Ovary (tissue), 3 donors: ENCODE data around the gene ANKFN1.

Experiments
- EP300 ChIP-seq: sonication (generic); formaldehyde crosslinking; IDR thresholded peaks from one replicate; pipeline ENCODE4 v1.6.1; 2017; ENCODE audit warnings: antibody characterized with exemption
- POLR2A ChIP-seq: fragments of 450-650 bp; IDR thresholded peaks from one replicate; pipeline ENCODE4 v1.6.1; 2017; ENCODE audit warnings: antibody characterized with exemption, mild to moderate bottlenecking, moderate library complexity
- TF ChIP-seq, protein P1 (sequence below), 3 donors: fragments of 450-650 bp in 2 of 3; fragments of 200-600 bp in 1 of 3; IDR thresholded peaks; one replicate each; pipeline versions ENCODE4 v1.5.1 to v1.8.0; 2016 to 2022; ENCODE audit warnings: antibody characterized with exemption in 3 of 3, mild to moderate bottlenecking in 1 of 3
- donor health status: DM: no; HTN: no; CAD: no.

DNA sequence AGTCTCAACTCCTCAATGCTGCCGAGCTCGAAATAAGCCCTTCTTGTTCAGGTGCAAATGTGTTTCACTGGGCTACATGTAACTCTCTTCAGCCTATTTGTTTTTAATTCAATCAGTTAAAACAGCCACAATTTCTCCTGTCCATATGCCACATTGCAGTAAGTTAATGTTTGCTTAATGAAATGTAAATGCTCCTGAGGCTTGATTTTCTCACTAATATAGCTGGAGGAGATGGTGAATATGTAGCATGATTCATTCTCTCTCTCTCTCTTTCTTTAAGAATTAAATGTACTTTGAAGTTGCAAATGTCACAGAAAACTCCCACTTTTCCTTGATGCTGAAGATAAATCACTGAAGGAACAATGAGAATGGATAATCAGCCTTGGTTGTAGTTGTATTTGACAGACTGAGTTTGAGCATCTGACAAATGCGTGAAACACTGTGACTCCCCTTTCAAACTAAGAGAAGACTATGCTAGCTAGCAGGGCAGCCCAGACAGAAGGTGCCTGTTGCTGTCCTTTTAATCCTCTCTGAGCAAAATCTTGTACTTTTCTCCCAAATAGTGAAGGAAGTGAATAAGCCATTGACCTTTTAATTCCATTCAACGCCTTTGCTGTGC lies 161.8 kb downstream of the ANKFN1 start:
- TF ChIP-seq EP300 (no peak), POLR2A (no peak)
- TF ChIP-seq, protein P1, sequence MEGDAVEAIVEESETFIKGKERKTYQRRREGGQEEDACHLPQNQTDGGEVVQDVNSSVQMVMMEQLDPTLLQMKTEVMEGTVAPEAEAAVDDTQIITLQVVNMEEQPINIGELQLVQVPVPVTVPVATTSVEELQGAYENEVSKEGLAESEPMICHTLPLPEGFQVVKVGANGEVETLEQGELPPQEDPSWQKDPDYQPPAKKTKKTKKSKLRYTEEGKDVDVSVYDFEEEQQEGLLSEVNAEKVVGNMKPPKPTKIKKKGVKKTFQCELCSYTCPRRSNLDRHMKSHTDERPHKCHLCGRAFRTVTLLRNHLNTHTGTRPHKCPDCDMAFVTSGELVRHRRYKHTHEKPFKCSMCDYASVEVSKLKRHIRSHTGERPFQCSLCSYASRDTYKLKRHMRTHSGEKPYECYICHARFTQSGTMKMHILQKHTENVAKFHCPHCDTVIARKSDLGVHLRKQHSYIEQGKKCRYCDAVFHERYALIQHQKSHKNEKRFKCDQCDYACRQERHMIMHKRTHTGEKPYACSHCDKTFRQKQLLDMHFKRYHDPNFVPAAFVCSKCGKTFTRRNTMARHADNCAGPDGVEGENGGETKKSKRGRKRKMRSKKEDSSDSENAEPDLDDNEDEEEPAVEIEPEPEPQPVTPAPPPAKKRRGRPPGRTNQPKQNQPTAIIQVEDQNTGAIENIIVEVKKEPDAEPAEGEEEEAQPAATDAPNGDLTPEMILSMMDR (IDR thresholded peaks at IDR 0.05), result no peak
